DMS 273 (cell line): ENCODE measurements around the gene THUMPD1.
"Not testable (repeated sequence)": the region's sequence is repeated elsewhere in the genome, so short reads cannot be mapped to it uniquely, and the experiment has no call there.

Experiments
- DNase-seq: peaks from one replicate; lab custom pipeline; 2025; ENCODE audit not compliant: unreplicated experiment; lab: John Stamatoyannopoulos, UW

The THUMPD1 gene

DNA sequence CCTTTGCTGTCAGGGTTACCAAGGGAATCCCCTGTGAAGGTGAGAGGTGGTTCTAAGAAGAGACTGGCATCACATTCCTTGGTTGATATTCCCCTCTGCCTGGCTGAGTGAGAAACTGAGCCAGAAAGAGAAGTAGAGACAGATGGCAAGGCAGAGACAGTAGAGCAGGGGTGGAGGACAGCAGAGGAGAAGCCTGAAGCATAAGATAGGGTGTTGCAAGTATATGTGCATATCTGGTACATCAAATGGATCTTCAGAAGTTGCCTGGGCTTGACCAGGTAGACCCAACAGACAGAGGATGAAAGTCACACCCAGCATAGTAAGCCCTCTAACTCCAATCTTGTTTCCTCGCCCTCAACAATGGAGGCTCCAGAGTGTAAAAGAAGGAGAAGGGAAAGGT, 7.9 kb upstream of the THUMPD1 start:
- DNase-seq = no peak

DNA sequence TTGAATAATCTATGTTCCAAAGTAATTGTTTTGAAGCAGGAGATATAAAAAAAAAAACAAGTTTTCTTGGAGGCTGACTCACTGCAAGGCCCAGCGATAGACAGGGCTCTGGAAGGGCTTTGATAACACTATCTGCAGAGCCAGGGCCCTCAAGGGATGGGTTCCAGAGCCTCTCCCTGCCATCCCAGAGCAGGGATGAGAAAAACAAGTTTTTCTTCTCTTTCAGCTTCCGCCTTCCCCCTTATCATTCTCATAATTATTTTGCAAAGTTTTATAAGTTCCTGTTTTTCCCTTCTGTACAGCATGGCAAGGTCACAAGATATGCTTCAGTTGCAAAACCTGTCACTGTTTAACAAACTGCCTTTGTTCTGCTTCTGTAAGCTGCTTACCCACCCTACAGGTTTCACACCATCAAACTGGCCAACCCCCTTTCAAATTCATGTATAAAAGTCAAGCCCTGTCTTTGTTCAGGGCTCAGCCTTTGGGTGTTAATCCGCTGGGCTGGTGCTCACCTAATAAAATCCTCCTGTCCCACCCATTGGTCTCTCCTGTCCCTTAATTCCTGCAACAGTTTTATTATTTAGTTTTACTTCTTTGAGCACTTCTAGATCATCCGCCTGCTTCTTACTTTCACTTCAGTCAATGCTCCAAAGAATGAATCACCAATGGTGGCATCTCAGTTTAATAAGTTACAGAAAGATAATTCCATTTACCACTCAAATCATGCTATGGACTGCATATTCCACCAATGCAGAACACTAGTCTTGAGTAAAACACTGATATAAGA, 5.6 kb upstream of the THUMPD1 start:
- DNase-seq = no peak

DNA sequence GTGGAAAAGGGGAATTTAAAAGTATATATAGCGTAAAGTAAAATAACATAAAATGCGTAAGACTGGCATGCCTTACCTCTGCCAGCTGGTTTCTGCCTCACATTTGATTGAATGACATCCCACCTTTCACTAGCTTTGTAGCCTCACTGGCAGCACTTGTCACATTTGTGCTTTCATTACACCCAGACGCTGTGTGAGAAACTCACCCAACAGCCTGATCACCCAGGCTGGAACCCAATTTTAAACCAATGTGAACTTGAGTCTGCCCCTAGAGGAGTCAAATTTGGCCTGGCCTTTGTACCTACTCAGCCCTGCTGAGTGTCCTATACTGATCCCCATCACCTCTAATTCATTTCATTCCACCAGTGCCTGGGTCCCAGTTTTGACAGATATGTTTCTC, 4.8 kb upstream of the THUMPD1 start:
- DNase-seq = no peak

DNA sequence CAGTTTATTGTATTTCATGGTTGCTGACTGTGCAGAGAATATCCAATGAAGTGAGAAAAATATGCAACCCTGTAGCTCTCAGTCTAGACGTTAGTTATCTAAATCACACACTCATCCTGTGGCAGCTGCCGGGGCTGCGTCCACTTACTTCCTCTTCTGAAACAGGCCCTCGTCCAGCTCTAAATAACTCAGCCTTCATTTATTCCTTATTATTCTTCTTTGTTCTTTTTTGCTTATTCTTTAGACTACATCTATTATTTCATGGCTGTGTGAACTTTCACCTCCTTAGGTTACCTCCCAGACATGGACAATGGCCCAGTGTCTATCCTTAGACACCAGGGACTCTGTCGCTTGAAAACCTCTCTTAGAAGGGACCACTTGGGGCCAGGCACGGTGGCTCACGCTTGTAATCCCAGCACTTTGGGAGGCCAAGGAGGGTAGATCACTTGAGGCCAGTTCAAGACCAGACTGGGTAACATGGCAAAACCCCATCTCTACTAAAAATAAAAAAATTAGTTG, 3.4 kb upstream of the THUMPD1 start:
- DNase-seq = no peak

DNA sequence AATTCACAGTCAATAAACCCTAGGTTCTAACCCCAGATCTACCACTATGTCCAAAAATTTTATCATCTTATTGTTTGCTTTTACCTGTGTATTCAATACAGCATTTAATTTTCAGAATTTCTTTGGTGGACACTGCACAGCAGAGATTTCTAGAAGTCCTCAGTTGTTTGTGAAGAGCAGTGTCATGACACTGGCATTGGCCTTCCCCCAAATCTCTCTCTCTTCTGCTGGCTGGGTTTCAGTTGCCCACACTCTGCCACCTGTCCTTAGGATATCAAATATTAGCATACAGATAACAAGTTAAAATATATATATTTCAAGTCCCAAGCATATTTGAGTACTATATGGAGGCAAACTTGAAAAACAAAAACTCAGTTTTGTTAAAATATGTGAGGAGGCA, 2.0 kb upstream of the THUMPD1 start:
- DNase-seq = peak; percentile 32

DNA sequence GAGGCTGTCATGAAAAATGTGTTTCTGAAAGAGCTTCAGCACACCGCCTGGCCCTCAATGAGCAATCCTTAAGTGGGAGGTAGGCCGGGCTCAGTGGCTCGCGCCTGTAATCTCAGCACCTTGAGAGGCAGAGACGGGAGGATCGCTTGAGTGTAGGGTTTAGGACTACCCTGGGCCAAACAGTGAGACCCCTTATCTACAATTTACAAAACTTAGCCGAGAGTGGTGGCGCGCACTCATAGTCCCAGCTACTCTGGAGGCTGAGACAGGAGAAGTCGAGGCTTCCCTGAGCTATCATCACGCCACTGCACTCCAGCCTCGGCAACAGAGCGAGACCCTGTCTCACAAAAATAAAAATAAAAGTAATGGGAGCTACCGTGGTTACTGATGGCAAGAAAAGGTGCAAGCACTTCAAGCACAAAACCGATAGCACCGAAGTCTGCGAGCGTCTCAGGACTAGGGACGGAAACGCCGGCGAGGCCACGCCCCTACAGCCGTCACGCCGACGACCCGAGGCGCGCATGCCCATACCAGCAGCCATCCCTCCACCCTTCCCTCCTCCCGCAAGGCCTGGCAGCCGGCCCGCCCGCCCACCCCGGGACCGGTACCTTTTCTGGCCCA, 607 bp downstream of the THUMPD1 start:
- peak; percentile 89 for DNase-seq

DNA sequence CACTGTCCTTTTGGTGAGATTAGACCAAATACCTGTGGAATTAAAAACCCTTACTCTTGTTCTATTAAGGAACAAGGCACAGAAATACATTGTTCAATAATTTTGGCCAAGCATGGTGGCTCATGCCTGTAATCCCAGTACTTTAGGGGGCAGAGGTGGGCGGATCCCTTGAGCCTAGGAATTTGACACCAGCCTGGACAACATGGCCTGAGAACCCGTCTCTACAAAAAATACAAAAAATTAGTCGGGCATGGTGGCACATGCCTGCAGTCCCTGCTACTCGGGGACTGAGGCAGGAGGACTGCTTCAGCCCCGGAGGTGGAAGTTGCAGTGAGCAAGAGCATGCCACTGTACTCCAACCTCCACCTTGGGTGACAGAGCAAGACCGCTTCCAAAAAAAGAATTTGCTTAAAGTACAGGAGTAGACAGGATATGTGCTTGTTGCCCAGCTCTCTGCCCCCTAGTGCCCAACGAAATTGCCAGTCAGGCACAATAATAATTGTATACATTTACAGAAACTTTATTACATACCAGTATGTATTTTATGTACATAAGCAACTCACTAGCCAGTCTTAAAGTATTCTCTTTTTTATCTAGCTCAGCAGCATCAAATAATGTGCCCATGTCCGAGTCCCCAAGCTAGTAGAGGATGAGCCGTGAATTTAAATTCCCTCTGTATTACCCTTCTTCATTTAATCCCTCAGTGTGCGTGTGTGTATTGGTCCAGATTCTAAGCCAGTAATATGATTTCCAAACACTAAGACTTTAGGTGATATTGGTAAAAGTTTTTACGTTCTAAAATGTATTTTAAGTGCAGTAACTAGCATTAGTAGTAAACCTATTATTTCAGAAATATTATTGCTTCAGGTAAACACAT, 1.4 kb downstream of the THUMPD1 start:
- DNase-seq = peak; percentile 28

DNA sequence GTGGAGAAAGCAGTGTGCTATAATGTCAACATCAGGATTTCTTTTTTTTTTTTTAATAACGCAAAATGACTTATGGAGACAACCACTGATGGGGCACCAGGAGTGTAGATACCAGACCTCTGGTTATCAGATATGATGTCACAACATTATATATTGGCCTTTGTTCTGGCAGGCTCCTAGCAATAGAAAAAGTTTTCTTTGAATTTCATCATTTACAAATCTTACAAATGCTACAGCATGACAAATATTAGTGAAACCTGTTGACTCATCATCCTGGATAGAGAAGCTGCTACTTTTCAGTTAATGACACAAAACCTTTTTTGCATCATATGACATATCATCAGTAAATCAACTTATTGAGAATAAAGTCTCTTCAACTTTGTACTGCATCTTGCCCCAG, 6.1 kb downstream of the THUMPD1 start:
- no peak for DNase-seq

DNA sequence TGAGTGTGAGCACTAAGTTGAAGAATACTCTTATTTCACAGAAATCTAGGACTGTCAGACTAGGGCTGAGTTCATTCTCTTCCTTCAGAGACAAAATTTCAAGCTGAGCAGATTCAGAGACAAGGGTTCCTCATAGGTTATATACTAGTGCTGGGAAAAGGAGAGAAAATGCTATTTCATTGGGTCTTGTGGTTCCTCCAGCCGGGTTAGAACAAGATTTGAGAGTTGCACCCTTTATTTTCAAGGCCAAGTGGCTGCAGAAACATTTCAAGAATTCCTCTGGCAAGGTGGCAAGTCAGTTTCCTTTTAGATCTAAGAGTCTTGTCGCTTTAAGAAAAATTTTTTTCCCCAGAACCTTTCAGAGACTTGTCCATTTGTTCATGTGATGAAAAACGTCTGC, 6.8 kb downstream of the THUMPD1 start:
- DNase-seq = no peak

DNA sequence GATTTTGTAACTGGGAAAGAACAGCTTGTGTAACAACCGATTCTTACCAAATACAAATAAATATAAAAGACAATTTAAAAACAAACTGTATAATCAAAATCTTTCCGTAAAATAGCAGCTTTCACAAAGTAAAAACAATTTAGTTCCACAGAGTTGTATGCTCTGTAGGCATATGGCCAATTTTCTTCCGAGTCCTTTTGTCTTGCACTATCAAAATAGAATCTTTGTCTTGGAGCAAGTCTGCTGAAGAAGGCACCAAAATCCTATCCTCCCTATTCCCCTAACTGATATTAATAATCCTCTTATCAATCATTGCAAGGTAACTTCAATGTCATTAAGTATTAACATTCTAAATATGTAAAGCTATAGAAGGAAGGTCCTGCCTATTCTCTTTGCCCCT, 7.6 kb downstream of the THUMPD1 start:
- no peak for DNase-seq

DNA sequence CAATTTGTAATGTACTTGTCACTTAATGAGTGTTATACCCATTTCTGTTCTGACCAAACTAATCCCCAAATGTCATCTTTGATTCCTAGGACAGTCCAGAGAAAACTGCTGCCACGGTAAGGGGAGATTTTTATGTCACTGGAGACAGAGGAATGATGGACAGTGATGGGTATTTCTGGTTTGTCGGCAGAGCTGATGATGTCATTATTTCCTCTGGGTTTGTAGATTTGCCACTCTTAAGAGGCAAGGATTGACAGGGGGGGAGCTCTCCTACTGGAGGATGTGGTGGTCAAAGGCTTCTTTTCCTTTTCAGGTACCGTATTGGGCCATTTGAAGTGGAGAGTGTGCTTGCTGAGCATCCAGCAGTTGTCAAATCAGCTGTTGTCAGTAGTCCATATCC, 12.5 kb downstream of the THUMPD1 start:
- DNase-seq = no peak

DNA sequence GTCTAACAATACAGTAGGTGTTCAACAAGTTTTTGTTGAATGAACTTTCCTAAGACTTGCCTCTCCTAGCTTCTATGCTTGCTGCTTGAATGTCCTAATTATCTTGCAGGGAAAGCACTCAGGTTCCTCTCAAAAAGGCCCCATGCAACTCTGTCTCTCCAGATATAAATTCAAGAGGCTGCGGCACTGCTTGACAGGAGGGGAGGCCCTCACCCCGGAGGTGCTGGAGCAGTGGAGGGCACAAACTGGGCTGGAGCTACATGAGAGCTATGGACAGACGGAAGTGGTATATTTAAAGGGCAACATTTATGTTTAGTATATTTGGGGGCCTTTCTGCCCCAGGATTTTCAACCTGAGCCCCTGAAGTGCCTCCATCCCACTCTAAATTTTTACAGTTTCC, 14.4 kb downstream of the THUMPD1 start:
- DNase-seq = no peak

DNA sequence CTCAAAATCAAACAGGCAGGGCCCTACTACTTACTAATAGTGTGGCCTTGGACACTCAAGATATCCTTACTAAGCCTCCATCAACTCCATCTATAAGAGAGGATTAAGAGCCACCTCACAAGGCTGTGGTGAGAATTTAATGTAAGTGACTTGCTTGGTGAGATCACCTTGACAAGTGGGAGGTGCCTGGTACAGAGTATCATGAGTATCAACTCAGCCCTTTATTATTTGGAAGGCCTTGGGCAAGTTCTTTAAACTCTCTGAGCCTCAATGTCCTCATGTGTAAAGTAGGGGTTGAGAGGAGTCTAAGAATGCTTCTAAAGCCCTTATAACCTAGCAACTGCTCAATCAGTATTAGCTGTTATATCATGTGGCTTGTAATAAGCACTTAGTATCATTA, 15.0 kb downstream of the THUMPD1 start:
- DNase-seq = no peak

DNA sequence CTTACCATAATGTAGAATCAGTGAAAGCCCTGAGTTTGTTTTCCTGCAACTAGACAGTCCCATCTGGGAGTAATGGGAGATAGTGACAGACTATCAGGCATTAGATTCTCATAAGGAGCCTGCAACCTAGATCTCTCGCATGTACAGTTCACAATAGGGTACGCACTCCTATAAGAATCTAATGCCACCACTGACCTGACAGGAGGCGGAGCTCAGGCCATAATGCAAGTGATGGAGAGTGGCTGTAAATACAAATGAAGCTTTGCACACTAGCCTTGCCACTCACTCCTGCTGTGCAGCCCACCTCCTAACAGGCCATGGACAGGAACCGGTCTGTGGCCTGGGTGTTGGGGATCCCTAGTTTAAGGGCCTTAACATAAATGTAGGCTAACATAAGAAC, 21.4 kb downstream of the THUMPD1 start:
- DNase-seq = no peak

DNA sequence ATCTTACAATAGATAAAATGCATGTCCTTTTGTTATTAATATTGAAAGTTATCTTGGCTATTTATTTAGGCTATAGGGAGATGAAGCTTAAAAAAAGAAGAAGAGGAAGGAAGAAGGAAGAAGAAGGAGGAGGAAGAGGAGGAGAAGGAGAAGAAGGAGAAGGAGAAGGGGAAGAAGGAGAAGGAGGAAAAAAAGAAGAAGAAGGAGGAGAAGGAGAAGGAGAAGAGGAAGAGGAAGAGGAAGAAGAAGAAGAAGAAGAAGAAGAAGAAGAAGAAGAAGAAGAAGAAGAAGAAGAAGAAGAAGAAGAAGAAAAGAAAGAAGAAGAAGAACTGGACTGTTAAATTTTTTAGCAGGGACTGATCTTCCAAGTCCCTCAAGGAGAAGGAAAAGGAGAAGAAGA, 23.9 kb downstream of the THUMPD1 start:
- not testable (repeated sequence) for DNase-seq

DNA sequence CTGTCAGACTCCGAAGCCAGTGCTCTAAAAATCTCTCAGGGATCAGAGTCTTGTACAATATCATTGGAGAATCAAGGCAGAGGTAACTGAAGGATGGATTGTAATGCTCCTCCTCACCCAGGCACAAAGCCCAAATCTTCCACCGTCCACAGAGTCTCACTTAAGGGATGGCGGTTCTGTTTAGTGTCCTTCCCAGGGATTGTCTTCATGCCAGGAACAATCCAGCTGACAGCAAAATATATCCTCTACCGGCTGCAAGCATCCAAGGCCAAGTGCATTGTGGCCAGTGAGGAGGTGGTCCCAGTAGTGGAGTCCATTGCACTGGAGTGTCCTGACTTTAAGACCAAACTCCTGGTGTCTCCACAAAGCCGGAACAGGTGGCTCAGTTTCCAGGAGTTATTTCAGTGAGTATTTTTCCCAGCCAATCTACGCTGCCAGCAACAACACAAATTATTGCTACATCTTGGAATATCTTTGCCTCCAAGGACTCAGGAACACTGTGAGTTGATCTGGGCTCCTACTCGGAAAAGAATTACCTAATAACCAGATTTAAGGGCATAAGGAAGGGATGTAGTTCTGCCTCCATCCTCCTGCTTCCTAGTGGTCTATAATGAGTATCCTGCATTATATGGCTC, 30.2 kb downstream of the THUMPD1 start:
- DNase-seq = no peak

DNA sequence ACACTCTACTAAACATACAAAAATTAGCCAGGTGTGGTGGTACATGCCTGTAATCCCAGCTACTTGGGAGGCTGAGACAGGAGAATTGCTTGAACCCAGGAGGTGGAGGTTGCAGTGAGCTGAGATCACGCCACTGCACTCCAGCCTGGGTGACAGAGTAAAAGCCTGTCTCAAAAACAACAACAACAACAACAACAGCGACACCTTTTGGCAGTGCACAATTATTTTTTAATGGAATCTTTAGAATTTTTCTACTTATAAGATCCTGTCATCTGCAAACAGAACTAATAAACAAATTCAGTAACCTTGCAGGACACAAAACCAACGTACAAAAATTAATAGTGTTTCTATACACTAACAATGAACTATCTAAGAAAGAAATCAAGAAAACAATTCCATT, 33.5 kb downstream of the THUMPD1 start:
- peak; percentile 9 for DNase-seq

DNA sequence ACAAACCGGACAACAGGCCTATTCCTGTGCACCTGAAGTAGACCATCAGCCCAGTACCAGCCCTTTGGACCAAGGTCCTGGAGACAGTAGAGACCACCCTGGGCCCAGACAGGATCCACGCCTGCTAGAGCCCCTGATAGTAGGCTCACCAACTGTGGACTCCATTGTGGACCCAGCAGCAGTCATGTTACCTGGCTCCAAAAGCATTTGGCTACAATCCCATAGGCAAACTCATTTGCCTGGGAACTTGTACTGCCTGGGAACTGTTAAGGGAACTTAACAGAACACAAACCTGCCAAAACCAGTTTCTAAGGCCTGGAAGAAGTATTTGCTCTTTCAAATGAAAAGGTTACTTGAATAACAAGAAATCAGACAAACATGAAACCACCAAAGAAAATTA, 34.2 kb downstream of the THUMPD1 start:
- DNase-seq = no peak

DNA sequence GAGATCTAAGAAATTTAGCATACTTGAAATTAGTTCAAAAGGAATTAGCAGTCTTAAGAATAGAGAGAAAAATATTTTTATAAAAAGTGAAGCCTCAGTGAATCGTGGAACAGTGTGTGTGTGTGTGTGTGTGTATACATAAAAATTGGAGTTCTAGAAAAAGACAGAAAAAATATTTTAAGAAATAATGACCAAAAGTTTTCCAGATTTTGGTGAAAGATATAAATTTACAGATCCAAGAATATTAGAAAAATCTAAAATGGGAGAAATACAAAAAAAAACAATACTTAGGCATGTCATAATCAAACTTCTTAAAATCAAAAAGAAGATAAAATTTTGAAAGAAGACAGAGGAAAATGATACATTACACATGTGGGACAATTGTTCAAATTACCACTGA, 35.6 kb downstream of the THUMPD1 start:
- not testable (repeated sequence) for DNase-seq

DNA sequence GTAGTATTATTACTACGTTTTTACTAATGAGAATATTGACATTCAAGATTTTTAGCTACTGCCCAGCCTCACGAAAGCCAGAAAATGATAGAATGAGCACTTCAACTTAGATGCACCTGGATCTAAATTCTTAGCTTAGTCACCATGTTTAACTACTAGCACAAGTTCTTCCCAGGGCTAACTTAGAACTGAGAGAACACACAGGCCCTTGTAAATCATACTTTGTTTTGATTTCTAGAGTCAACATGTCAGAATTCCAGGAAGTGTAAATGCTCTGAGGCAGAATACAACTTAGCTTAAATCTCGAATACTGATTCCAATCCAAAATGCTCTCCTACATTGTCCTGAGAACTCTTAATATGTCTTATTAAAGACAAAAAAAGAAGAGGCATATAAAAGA, 37.3 kb downstream of the THUMPD1 start:
- DNase-seq = no peak

DNA sequence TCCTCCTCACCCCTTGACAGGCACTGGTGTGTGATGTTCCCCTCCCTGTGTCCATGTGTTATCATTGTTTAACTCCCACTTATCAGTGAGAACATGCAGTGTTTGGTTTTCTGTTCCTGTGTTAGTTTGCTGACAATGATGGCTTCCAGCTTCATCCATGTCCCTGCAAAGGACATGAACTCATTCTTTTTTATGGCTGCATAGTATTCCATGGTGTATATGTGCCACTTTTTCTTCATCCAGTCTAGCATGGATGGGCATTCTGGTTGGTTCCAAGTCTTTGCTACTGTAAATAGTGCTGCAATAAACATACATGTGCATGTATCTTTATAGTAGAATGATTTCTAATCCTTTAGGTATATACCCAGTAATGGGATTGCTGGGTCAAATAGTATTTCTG, 39.9 kb downstream of the THUMPD1 start:
- DNase-seq = not testable (repeated sequence)
